Neuronal stem cell (in vitro differentiated cells): Measurements from ENCODE around the gene SOD3.

Source experiments
- DNase-seq: peaks from one replicate; pipeline ENCODE4 v3.0.0-alpha.2; 2013; ENCODE audit warnings: low spot score
- H2AFZ ChIP-seq: one replicate; pipeline ENCODE4 v1.6.1; 2013; ENCODE audit warnings: mild to moderate bottlenecking, low read length, inconsistent platforms
- H2AK5ac ChIP-seq: 2 replicates; pipeline ENCODE4 v1.6.1; 2013; ENCODE audit warnings: low read depth, mild to moderate bottlenecking, inconsistent platforms, low read length, moderate library complexity, mixed read lengths
- H2BK120ac ChIP-seq: 2 replicates; pipeline ENCODE4 v1.6.1; 2013; ENCODE audit warnings: low read depth, mild to moderate bottlenecking, inconsistent platforms, low read length, moderate library complexity, mixed read lengths
- H2BK12ac ChIP-seq: one replicate; pipeline ENCODE4 v1.6.1; 2013; ENCODE audit warnings: low read length, inconsistent platforms
- H2BK15ac ChIP-seq: 2 replicates; pipeline ENCODE4 v1.6.1; 2013; ENCODE audit warnings: mild to moderate bottlenecking, low read length, inconsistent platforms, mixed read lengths
- H2BK5ac ChIP-seq: one replicate; pipeline ENCODE4 v1.6.1; 2013; ENCODE audit warnings: inconsistent platforms, mild to moderate bottlenecking, low read length, moderate library complexity
- H3K14ac ChIP-seq: one replicate; pipeline ENCODE4 v1.6.1; 2013; ENCODE audit warnings: low read length, inconsistent platforms
- H3K18ac ChIP-seq: 2 replicates; pipeline ENCODE4 v1.6.1; 2013; ENCODE audit warnings: low read length, inconsistent platforms
- H3K23ac ChIP-seq: 2 replicates; pipeline ENCODE4 v1.6.1; 2013; ENCODE audit warnings: low read depth, mild to moderate bottlenecking, mixed read lengths, low read length, inconsistent platforms; ENCODE audit not compliant: poor library complexity
- H3K27ac ChIP-seq: replicated peaks from 3 replicates; pipeline ENCODE4 v1.5.1; 2013; ENCODE audit warnings: low read length, inconsistent platforms
- H3K27me3 ChIP-seq, 3 experiments: 2 replicates each; pipeline ENCODE4 v1.6.1; 2013; ENCODE audit warnings: low read length in 3 of 3, mild to moderate bottlenecking in 2 of 3, inconsistent platforms in 1 of 3, low read depth in 1 of 3, mixed read lengths in 1 of 3, moderate library complexity in 1 of 3; ENCODE audit not compliant: control insufficient read depth in 3 of 3, insufficient read depth in 3 of 3
- H3K36me3 ChIP-seq, 2 donors: replicated peaks in 1 of 2; 2 replicates each; pipeline ENCODE4 v1.6.1; 2013; ENCODE audit warnings: low read length in 2 of 2; ENCODE audit not compliant: control insufficient read depth in 2 of 2, insufficient read depth in 2 of 2
- H3K4ac ChIP-seq: 2 replicates; pipeline ENCODE4 v1.6.1; 2013; ENCODE audit warnings: inconsistent platforms, mild to moderate bottlenecking, low read length, moderate library complexity
- H3K4me1 ChIP-seq, 2 donors: 1 replicate in 1 of 2; 2 replicates in 1 of 2; pipeline ENCODE4 v1.6.1; 2013; ENCODE audit warnings: low read length in 2 of 2, low read depth in 1 of 2; ENCODE audit not compliant: control insufficient read depth in 2 of 2, insufficient read depth in 1 of 2
- H3K4me2 ChIP-seq: one replicate; pipeline ENCODE4 v1.6.1; 2013; ENCODE audit warnings: mild to moderate bottlenecking, low read length, inconsistent platforms; ENCODE audit not compliant: insufficient read depth, poor library complexity, severe bottlenecking
- H3K4me3 ChIP-seq, 2 donors: 2 replicates each; pipeline ENCODE4 v1.5.1; 2013; ENCODE audit warnings: low read length in 2 of 2, mild to moderate bottlenecking in 2 of 2, inconsistent platforms in 1 of 2, moderate library complexity in 1 of 2
- H3K79me1 ChIP-seq: one replicate; pipeline ENCODE4 v1.6.1; 2013; ENCODE audit warnings: low read depth, mild to moderate bottlenecking, inconsistent platforms, low read length, moderate library complexity
- H3K9ac ChIP-seq: one replicate; pipeline ENCODE4 v1.6.1; 2013; ENCODE audit warnings: mild to moderate bottlenecking, low read depth, low read length, inconsistent platforms; ENCODE audit not compliant: poor library complexity
- H3K9me3 ChIP-seq, 2 donors: replicated peaks in 1 of 2; 2 replicates each; pipeline versions ENCODE3 to v1.6.1; 2013; ENCODE audit warnings: low read length in 2 of 2, mild to moderate bottlenecking in 2 of 2, inconsistent platforms in 1 of 2, low read depth in 1 of 2, mixed read lengths in 1 of 2, moderate library complexity in 1 of 2; ENCODE audit not compliant: control insufficient read depth in 2 of 2, insufficient read depth in 1 of 2
- H4K8ac ChIP-seq: one replicate; pipeline ENCODE4 v1.6.1; 2013; ENCODE audit warnings: low read depth, mild to moderate bottlenecking, inconsistent platforms, low read length, moderate library complexity
- H4K91ac ChIP-seq: one replicate; pipeline ENCODE4 v1.6.1; 2013; ENCODE audit warnings: low read length, low read depth, mild to moderate bottlenecking, inconsistent platforms; ENCODE audit not compliant: poor library complexity
- WGBS, 2 donors: extraction: QIAGEN DNeasy Blood & Tissue Kit; methylation state at CpG; one replicate each; pipeline ENCODE4 v1.1.7; 2013; ENCODE audit warnings: missing lambda C conversion rate in 2 of 2, mixed read lengths in 1 of 2; ENCODE audit not compliant: insufficient read length in 2 of 2, insufficient replicate concordance in 1 of 2; ENCODE audit errors: extremely low coverage in 2 of 2; 5-methylcytosine and 5-hydroxymethylcytosine counted together

The SOD3 gene

GRCh38 chr4:24845902-24846301 is 50.5 kb downstream of the SOD3 start:
- no peak for DNase-seq
- H2BK120ac ChIP-seq, result no peak overlapping the region
- H3K36me3 ChIP-seq, result no peaks in the 10 kb centered on the region
- H3K9me3 ChIP-seq, result no peaks in the 10 kb centered on the region
- H2BK5ac ChIP-seq, result no peak overlapping the region
- H2BK15ac ChIP-seq, result no peak overlapping the region
- no peaks in the 10 kb centered on the region for H3K79me1 ChIP-seq
- H3K27ac ChIP-seq, result no peak overlapping the region
- H2AK5ac ChIP-seq, result no peak overlapping the region
- H3K4ac ChIP-seq, result no peak overlapping the region
- no peak overlapping the region for H3K9ac ChIP-seq
- H4K8ac ChIP-seq, result no peak overlapping the region
- H3K14ac ChIP-seq, result no peak overlapping the region
- H2BK12ac ChIP-seq, result no peak overlapping the region
- no peak overlapping the region for H3K4me2 ChIP-seq
- H2AFZ ChIP-seq, result no peak overlapping the region
- no peaks in the 10 kb centered on the region for H3K4me1 ChIP-seq
- no peaks in the 10 kb centered on the region for H3K27me3 ChIP-seq
- no peak overlapping the region for H3K4me3 ChIP-seq
- H4K91ac ChIP-seq, result no peak overlapping the region
- WGBS, 2 donors, result no CpG with 5 or more reads among the region's 5 CpGs
- no peak overlapping the region for H3K18ac ChIP-seq
- H3K23ac ChIP-seq, result no peak overlapping the region

DNA sequence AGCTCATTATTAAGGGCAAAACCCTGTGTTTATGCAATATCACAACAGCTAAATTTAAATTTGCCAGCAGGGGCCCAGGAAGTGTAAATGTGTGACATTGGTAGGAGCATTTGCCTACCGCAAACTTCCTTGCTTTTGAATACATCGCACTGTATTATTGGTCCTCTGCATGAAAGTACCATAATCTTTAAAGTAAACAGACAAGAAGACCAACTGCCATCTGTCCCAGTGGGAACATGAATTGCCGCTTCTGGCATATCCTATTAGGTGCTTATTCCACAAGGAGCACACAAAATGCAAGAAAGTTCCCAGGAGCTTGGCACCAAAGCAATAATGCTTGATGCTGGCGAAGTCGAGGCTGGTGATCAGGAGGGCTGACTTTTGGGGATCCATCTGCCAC is 51.3 kb downstream of the SOD3 start:
- Histone ChIP-seq H2AFZ (no peak overlapping the region), H3K4me3 (no peak overlapping the region), H3K27ac (no peak overlapping the region), H3K9me3 (no peaks in the 10 kb centered on the region), H3K36me3 (no peaks in the 10 kb centered on the region), H3K23ac (no peak overlapping the region), H2BK12ac (no peak overlapping the region), H4K91ac (no peak overlapping the region), H2BK120ac (no peak overlapping the region), H3K9ac (no peak overlapping the region), H3K18ac (no peak overlapping the region), H3K4ac (no peak overlapping the region), H3K14ac (no peak overlapping the region), H4K8ac (no peak overlapping the region), H3K27me3 (no peaks in the 10 kb centered on the region), H2AK5ac (no peak overlapping the region), H3K4me1 (no peaks in the 10 kb centered on the region), H3K4me2 (no peak overlapping the region), H3K79me1 (no peaks in the 10 kb centered on the region), H2BK5ac (no peak overlapping the region), H2BK15ac (no peak overlapping the region)
- DNase-seq, result no peak
- WGBS, 2 donors, result no CpG with 5 or more reads among the region's 5 CpGs

DNA sequence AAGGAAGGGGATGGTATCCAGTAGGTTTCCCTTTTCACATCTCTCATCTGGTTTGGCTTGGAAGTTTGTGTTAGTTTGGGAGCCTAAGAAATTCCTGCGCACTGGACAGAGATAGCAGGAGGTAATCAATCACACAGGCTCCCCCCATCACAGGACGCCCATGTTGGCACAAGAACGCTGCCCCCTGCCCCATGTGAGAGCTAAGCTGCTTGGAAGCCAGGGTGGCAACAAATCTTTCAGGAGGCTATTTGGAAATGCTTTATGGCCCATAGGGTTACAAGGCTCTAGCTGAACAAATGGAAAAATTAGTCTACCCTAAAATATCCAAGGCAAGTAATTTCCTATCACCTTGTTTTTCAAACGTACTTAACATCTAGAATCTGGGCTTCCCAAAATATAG is 54.0 kb downstream of the SOD3 start:
- Histone ChIP-seq H3K4me2 (no peak overlapping the region), H2BK12ac (no peak overlapping the region), H2AFZ (no peak overlapping the region), H3K4me1 (no peaks in the 10 kb centered on the region), H3K27me3 (no peaks in the 10 kb centered on the region), H2BK5ac (no peak overlapping the region), H2BK120ac (no peak overlapping the region), H3K4me3 (no peak overlapping the region), H3K27ac (no peak overlapping the region), H3K79me1 (no peaks in the 10 kb centered on the region), H4K91ac (no peak overlapping the region), H4K8ac (no peak overlapping the region), H3K9me3 (no peaks in the 10 kb centered on the region), H3K4ac (no peak overlapping the region), H3K18ac (no peak overlapping the region), H3K36me3 (no peaks in the 10 kb centered on the region), H2AK5ac (no peak overlapping the region), H2BK15ac (no peak overlapping the region), H3K14ac (no peak overlapping the region), H3K23ac (no peak overlapping the region), H3K9ac (no peak overlapping the region)
- no CpG with 5 or more reads among the region's 4 CpGs for WGBS, 2 donors
- no peak for DNase-seq

- no peaks in the 10 kb centered on the region for H3K27me3 ChIP-seq
- H3K27ac ChIP-seq, result no peak overlapping the region
- no peak overlapping the region for H4K91ac ChIP-seq
- no peak overlapping the region for H2BK120ac ChIP-seq
- H2BK12ac ChIP-seq, result no peak overlapping the region
- no peak overlapping the region for H4K8ac ChIP-seq
- H3K4ac ChIP-seq, result no peak overlapping the region
- no peak overlapping the region for H3K4me3 ChIP-seq
- H3K4me2 ChIP-seq, result no peak overlapping the region
- H3K4me1 ChIP-seq, result no peaks in the 10 kb centered on the region
- no peaks in the 10 kb centered on the region for H3K36me3 ChIP-seq
- H2AK5ac ChIP-seq, result no peak overlapping the region
- no peak overlapping the region for H3K14ac ChIP-seq
- H2BK15ac ChIP-seq, result no peak overlapping the region
- H2BK5ac ChIP-seq, result no peak overlapping the region
- DNase-seq, result no peak
- H3K9ac ChIP-seq, result no peak overlapping the region
- no CpG with 5 or more reads among the region's 2 CpGs for WGBS, 2 donors
- no peak overlapping the region for H3K23ac ChIP-seq
- no peak overlapping the region for H2AFZ ChIP-seq
- H3K79me1 ChIP-seq, result no peaks in the 10 kb centered on the region
- H3K9me3 ChIP-seq, result no peaks in the 10 kb centered on the region
- no peak overlapping the region for H3K18ac ChIP-seq
These were observed 54.4 kb downstream of the SOD3 start for GRCh38 chr4:24849756-24850155.
